Uterus (tissue), 4 donors: Measurements from ENCODE around the gene DLG1. TPM values are rescaled to one million over a fixed set of nuclear protein-coding genes. Genes with fewer than 3 reads are reported as not detected.

ENCODE experiments used
- DNase-seq, 2 donors: peaks; one replicate each; pipeline ENCODE4 v3.0.0-alpha.2; 2019 to 2020
- H3K27ac ChIP-seq, 2 donors: fragments of 200-600 bp; sonication (generic); 1 replicate in 1 of 2; 2 replicates in 1 of 2; pipeline ENCODE4 v1.5.1; 2016 to 2018
- H3K27me3 ChIP-seq, 2 donors: fragments of 200-600 bp; sonication (generic); one replicate each; pipeline ENCODE4 v1.5.1; 2018 to 2019; ENCODE audit warnings: control low read depth in 1 of 2
- H3K36me3 ChIP-seq, 2 donors: fragments of 200-600 bp; sonication (generic); one replicate each; pipeline ENCODE4 v1.5.1; 2019; ENCODE audit warnings: control low read depth in 1 of 2
- H3K4me1 ChIP-seq, 2 donors: fragments of 200-600 bp; sonication (generic); one replicate each; pipeline ENCODE4 v1.5.1; 2018 to 2019; ENCODE audit warnings: control low read depth in 1 of 2
- H3K4me3 ChIP-seq, 2 donors: fragments of 200-600 bp; sonication (generic); 1 replicate in 1 of 2; 2 replicates in 1 of 2; pipeline ENCODE4 v1.5.1; 2018 to 2019; ENCODE audit warnings: mild to moderate bottlenecking in 1 of 2
- H3K9me3 ChIP-seq, 2 donors: fragments of 200-600 bp; sonication (generic); one replicate each; pipeline ENCODE4 v1.5.1; 2019; ENCODE audit warnings: control low read depth in 1 of 2
- POLR2A ChIP-seq, 2 donors: fragments of 450-650 bp; IDR thresholded peaks; one replicate each; pipeline ENCODE4 v1.6.1; 2016; ENCODE audit warnings: antibody characterized with exemption in 2 of 2, mild to moderate bottlenecking in 1 of 2, moderate library complexity in 1 of 2
- intact Hi-C: fragments of 100-400 bp; cut with DNase I; formaldehyde crosslinking; loops from one replicate; pipeline ENCODE4 v1.15.1; 2023; ENCODE audit warnings: low total_unique reads
- total RNA-seq, 4 donors: library from RNA; depleted of rRNA in 3 of 4; stranded (reverse); fragments of >200 nt in 3 of 4; gene quantifications; one replicate each; pipeline versions ENCODE4 v1.1.0 to v1.2.4, GENCODE V29; 2014 to 2023
- TF ChIP-seq, protein P1 (sequence below), 4 experiments: fragments of 200-600 bp in 2 of 4; fragments of 450-650 bp in 2 of 4; sonication (generic) in 2 of 4; IDR thresholded peaks; one replicate each; pipeline ENCODE4 v1.5.1; 2016 to 2019; ENCODE audit warnings: antibody characterized with exemption in 4 of 4, mild to moderate bottlenecking in 2 of 4, moderate library complexity in 1 of 4
- donor health status: DM: yes; HTN: yes; CAD: no.

The DLG1 gene
- total RNA-seq, 4 donors from 2014 or later = 24.1 to 139 (median 82.9) TPM

DNA sequence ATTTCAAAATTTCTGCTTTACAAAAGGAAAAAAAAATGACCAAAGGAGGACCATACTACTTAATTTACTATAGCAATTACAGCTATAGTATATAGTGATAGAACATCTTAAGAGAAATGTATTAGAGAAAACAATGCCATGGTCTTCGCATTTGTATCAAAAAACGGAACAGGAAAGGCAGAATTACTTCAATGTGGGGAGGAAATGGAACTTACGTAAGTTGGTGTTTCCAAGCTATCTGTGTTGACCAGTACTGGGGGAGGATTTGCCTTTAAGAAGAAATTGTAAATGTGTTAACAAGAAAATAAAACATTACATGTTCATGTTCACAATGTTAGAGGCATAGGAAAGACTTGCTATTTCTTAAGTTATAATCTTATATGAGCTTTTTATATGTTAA lies 148.9 kb downstream of the DLG1 start:
- no peak for TF ChIP-seq POLR2A (IDR thresholded peaks at IDR 0.05)
- TF ChIP-seq, protein P1, sequence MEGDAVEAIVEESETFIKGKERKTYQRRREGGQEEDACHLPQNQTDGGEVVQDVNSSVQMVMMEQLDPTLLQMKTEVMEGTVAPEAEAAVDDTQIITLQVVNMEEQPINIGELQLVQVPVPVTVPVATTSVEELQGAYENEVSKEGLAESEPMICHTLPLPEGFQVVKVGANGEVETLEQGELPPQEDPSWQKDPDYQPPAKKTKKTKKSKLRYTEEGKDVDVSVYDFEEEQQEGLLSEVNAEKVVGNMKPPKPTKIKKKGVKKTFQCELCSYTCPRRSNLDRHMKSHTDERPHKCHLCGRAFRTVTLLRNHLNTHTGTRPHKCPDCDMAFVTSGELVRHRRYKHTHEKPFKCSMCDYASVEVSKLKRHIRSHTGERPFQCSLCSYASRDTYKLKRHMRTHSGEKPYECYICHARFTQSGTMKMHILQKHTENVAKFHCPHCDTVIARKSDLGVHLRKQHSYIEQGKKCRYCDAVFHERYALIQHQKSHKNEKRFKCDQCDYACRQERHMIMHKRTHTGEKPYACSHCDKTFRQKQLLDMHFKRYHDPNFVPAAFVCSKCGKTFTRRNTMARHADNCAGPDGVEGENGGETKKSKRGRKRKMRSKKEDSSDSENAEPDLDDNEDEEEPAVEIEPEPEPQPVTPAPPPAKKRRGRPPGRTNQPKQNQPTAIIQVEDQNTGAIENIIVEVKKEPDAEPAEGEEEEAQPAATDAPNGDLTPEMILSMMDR (IDR thresholded peaks at IDR 0.05) = no peak
- no peaks in the 10 kb centered on the region for H3K36me3 ChIP-seq
- H3K4me3 ChIP-seq = no peak overlapping the region
- no peaks in the 10 kb centered on the region for H3K4me1 ChIP-seq
- H3K27me3 ChIP-seq = no peaks in the 10 kb centered on the region
- DNase-seq = no peak
- intact Hi-C loops = no loop called here
- no peaks in the 10 kb centered on the region for H3K9me3 ChIP-seq
- no peak overlapping the region for H3K27ac ChIP-seq

DNA sequence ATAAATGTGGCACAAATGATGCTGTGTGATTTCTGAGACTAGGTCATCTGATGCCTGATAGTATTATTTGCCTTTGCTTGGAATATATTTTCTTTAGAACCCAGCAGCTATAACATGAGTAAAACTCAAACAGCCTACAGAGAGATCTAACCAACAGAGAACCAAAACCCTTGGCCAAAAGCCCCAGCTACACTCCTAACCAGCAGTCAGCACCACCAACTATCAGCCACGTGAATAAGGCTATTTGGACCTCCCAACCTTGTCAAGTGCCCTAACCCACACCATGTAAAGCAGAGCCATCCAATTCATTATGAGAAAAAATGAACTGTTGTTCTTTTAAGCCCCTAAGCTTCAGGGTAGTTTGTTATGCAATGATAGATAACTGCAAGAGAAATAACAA lies 154.2 kb downstream of the DLG1 start:
- intact Hi-C loops = no loop called here
- Histone ChIP-seq H3K27ac (no peak overlapping the region), H3K9me3 (no peaks in the 10 kb centered on the region)

DNA sequence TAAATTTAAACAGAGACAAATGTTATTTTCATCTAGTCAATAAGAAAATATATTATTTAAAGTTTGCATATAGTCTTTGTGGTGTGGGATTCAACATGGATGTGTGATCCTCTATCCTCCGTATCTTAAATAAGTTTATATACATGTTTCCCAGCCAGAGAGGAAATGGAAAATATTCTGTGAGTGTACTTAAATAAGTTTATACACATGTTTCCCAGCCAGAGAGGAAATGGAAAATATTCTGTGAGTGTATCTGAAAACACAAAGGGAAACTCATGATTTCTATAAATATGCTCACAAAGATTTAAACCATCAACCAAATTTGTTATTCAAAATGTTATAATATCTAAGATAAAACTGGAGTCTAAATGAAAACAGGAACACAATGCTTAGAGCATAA lies 158.8 kb downstream of the DLG1 start:
- H3K27ac ChIP-seq = no peak overlapping the region
- H3K9me3 ChIP-seq = no peaks in the 10 kb centered on the region
- no peaks in the 10 kb centered on the region for H3K27me3 ChIP-seq
- H3K36me3 ChIP-seq = peaks cover 0 to 2% of the 10 kb centered on the region in 2 donors
- intact Hi-C loops = no loop called here
- no peaks in the 10 kb centered on the region for H3K4me1 ChIP-seq
- no peak overlapping the region for H3K4me3 ChIP-seq
- no peak for TF ChIP-seq POLR2A (IDR thresholded peaks at IDR 0.05)
- TF ChIP-seq, protein P1 (IDR thresholded peaks at IDR 0.05) = no peak
- DNase-seq = no peak

More for the DNA sequence above, 154.2 kb downstream of the DLG1 start:
- no peak for TF ChIP-seq POLR2A (IDR thresholded peaks at IDR 0.05)
- TF ChIP-seq, protein P1 (IDR thresholded peaks at IDR 0.05) = no peak
- Histone ChIP-seq H3K4me1 (no peaks in the 10 kb centered on the region), H3K27me3 (no peaks in the 10 kb centered on the region), H3K36me3 (peaks cover 0 to 2% of the 10 kb centered on the region in 2 donors), H3K4me3 (no peak overlapping the region)
- DNase-seq = no peak

DNA sequence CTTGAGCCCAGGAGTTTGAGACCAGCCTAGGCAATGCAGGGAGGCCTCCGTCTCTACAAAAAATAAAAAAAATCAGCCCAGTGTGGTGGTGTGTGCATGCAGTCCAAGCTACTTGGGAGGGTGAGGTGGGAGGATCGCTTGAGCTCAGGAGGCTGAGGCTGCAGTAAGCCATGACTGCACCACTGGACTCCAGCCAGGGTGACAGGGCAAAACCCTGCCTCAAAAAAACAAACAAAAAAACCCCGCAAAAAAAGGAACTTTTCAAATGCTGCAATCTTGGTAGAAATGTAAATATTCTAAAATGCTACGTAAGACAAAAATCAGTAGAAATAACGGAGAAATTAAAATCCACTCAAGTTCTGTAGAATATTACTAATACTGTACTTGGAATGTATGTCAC lies 160.7 kb downstream of the DLG1 start:
- DNase-seq = no peak
- Histone ChIP-seq H3K36me3 (peaks cover 0 to 2% of the 10 kb centered on the region in 2 donors), H3K4me3 (no peak overlapping the region), H3K27me3 (no peaks in the 10 kb centered on the region), H3K27ac (no peak overlapping the region), H3K4me1 (no peaks in the 10 kb centered on the region), H3K9me3 (no peaks in the 10 kb centered on the region)
- intact Hi-C loops = no loop called here
- no peak for TF ChIP-seq POLR2A (IDR thresholded peaks at IDR 0.05)
- TF ChIP-seq, protein P1 (IDR thresholded peaks at IDR 0.05) = no peak

DNA sequence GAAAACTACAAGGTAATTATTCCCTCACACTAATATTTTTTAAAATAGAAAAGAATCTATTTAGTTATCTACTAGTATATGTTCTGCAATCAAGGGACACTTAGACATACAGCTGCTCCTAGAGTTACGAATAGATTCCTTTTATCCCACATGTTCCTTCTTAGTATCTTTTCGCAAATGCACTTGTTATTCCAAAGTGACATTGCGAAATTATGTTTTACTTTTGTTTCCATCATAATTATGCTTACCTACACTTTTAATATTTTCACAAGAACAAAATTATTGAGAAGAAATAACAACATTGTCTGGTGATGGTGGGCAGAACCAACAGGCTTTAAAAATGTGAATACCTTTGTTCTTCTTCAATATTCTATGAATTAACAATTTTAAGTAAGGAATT lies 161.7 kb downstream of the DLG1 start:
- Histone ChIP-seq H3K9me3 (no peaks in the 10 kb centered on the region), H3K36me3 (peaks cover 0 to 2% of the 10 kb centered on the region in 2 donors), H3K4me3 (no peak overlapping the region), H3K4me1 (no peaks in the 10 kb centered on the region), H3K27ac (no peak overlapping the region), H3K27me3 (no peaks in the 10 kb centered on the region)
- no peak for TF ChIP-seq POLR2A (IDR thresholded peaks at IDR 0.05)
- intact Hi-C loops = no loop called here
- DNase-seq = no peak

DNA sequence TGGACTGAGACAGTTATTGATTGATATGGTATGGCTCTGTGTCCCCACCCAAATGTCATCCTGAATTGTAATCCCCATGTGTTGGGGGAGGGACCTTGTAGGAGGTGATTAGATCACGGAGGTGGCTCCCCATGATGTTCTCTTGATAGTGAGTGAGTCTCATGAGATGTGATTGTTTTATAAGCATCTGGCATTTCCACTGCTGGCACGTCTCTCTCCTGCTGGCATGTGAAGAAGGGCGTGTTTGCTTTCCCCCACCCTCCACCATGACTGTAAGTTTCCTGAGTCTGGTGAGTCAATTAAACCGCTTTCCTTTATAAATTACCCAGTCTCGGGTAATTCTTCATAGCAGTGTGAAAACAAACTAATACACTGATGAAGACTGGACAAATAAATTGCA lies 163.2 kb downstream of the DLG1 start:
- Histone ChIP-seq H3K9me3 (no peaks in the 10 kb centered on the region), H3K36me3 (peaks cover 0 to 2% of the 10 kb centered on the region in 2 donors), H3K4me1 (no peaks in the 10 kb centered on the region), H3K27me3 (no peaks in the 10 kb centered on the region), H3K27ac (no peak overlapping the region), H3K4me3 (no peak overlapping the region)
- DNase-seq = no peak
- TF ChIP-seq, protein P1 (IDR thresholded peaks at IDR 0.05) = no peak
- TF ChIP-seq POLR2A (IDR thresholded peaks at IDR 0.05) = no peak
- intact Hi-C loops = no loop called here
